BJ (cell line): ENCODE results near the gene CPAMD8. TPM values are rescaled to one million over a fixed set of nuclear protein-coding genes. Genes with fewer than 3 reads are reported as not detected.

Experiments
- CTCF ChIA-PET: fragments of 350-600 bp; formaldehyde crosslinking; extraction: SDS; loops from one replicate; lab custom pipeline; 2021; ENCODE audit warnings: antibody characterized with exemption, inconsistent platforms; lab: Yijun Ruan, JAX
- POLR2A ChIA-PET: fragments of 300-600 bp; sonication (Branson Sonifier 250); formaldehyde crosslinking; extraction: SDS; loops from one replicate; lab custom pipeline; 2021; ENCODE audit warnings: antibody characterized with exemption; lab: Charles Lee
- DNase-seq: peaks from one replicate; pipeline ENCODE4 v3.0.0-alpha.2; 2011; ENCODE audit warnings: low read depth
- H3K27me3 ChIP-seq: 2 replicates; pipeline ENCODE4 v1.6.0; 2011; ENCODE audit warnings: low read length; ENCODE audit not compliant: control insufficient read depth, insufficient read depth
- H3K36me3 ChIP-seq: 2 replicates; pipeline ENCODE4 v1.5.1; 2011; ENCODE audit warnings: low read length; ENCODE audit not compliant: control insufficient read depth, insufficient read depth
- H3K4me3 ChIP-seq: 2 replicates; pipeline ENCODE4 v1.5.1; 2011; ENCODE audit warnings: low read depth, mild to moderate bottlenecking, control low read depth, low read length
- CTCF ChIP-seq: IDR thresholded peaks from 2 replicates; pipeline ENCODE4 v1.5.1; 2011; ENCODE audit warnings: low read depth, mild to moderate bottlenecking, control low read depth, inconsistent platforms, low read length, moderate library complexity; ENCODE audit not compliant: insufficient read depth
- polyA plus RNA-seq: library from polyadenylated mRNA; depleted of rRNA; stranded (reverse); fragments of >200 nt; gene quantifications from 2 replicates; pipeline ENCODE4 v1.2.3, GENCODE V29; 2011; rRNA removed
- small RNA-seq: library from RNA; depleted of rRNA; stranded (forward); fragments of <200 nt; gene quantifications from one replicate; pipeline ENCODE3, GENCODE V24; 2012; ENCODE audit warnings: low replicate concordance, low read depth; ENCODE audit not compliant: insufficient read length

CPAMD8 gene
- polyA plus RNA-seq, 1 experiment = 1.1 TPM

GRCh38 chr19:16846901-16847300 lies 179.7 kb downstream of the CPAMD8 start:
- DNase-seq = no peak
- POLR2A ChIA-PET = no interaction called here
- H3K27me3 ChIP-seq = no peaks in the 10 kb centered on the region
- no peak overlapping the region for H3K4me3 ChIP-seq
- H3K36me3 ChIP-seq = peaks cover 42% of the 10 kb centered on the region
- no peak for TF ChIP-seq CTCF
- CTCF ChIA-PET = interaction anchor here (0.8 kb wide), 1 partner anchor 12 kb away, joined by 3 read pairs; no protein-coding TSS in a partner anchor

Small RNA genes within 50 kb of the gene (small RNA-seq; reads per million reads assigned to genes)
- gene RN7SL823P (not detected), gene RN7SL835P (not detected)

Other genes starting within 250 kb of the CPAMD8 start
- 19.8 and 25.5 TPM in 2 replicates for gene SIN3B, start 197.4 kb downstream of the CPAMD8 start, polyA plus RNA-seq
- gene F2RL3, start 137.8 kb downstream of the CPAMD8 start, polyA plus RNA-seq = 0.05 TPM in 1 of 2 replicates, not detected in the other
- gene HAUS8, start 48.6 kb upstream of the CPAMD8 start, polyA plus RNA-seq = 11.0 and 14.0 TPM in 2 replicates
- 26.5 and 40.8 TPM in 2 replicates for gene MYO9B, start 49.0 kb upstream of the CPAMD8 start, polyA plus RNA-seq
- gene USE1, start 188.5 kb upstream of the CPAMD8 start, polyA plus RNA-seq = 27.9 and 29.7 TPM in 2 replicates
- 8.1 and 10.0 TPM in 2 replicates for gene OCEL1, start 199.4 kb upstream of the CPAMD8 start, polyA plus RNA-seq
- 26.1 and 28.0 TPM in 2 replicates for gene NR2F6, start 219.1 kb upstream of the CPAMD8 start, polyA plus RNA-seq
- gene USHBP1, start 237.9 kb upstream of the CPAMD8 start, polyA plus RNA-seq = not detected in 2 replicates
- gene BABAM1, start 240.6 kb upstream of the CPAMD8 start, polyA plus RNA-seq = 90.1 and 122 TPM in 2 replicates